DOHH2 (cell line): ENCODE measurements around the gene KDM4F.

Experiments used
- CTCF ChIP-seq: fragments of 200-600 bp; sonication (generic); IDR thresholded peaks from one replicate; pipeline ENCODE4 v1.5.1; 2014; ENCODE audit warnings: antibody characterized with exemption, mild to moderate bottlenecking, low read depth, low read length; ENCODE audit not compliant: poor library complexity, severe bottlenecking
- EZH2phosphoT487 ChIP-seq: fragments of 200-600 bp; sonication (generic); IDR thresholded peaks from 2 replicates; pipeline ENCODE4 v1.6.1; 2017; ENCODE audit warnings: borderline replicate concordance, mild to moderate bottlenecking, antibody characterized with exemption, low read length, moderate library complexity, mixed read lengths

GRCh38 chr11:95097209-95097608 is 48.0 kb downstream of the KDM4F start:
- no peak for TF ChIP-seq CTCF
- TF ChIP-seq EZH2phosphoT487: no peak
